HepG2 (cell line): ENCODE data around the gene TMEM270. TPM values are rescaled to one million over a fixed set of nuclear protein-coding genes. Genes with fewer than 3 reads are reported as not detected.
A peak's percentile ranks its signal among the peaks of the same experiment; 100 is the strongest.

Experiments used
- AKNA ChIP-seq: sonication (generic); formaldehyde crosslinking; IDR thresholded peaks from 2 replicates; pipeline ENCODE4 v1.4.0; 2020; ENCODE audit warnings: missing genetic modification reagents, borderline replicate concordance
- CHCHD3 ChIP-seq: sonication (generic); formaldehyde crosslinking; IDR thresholded peaks from 2 replicates; pipeline ENCODE4 v1.8.0; 2022; ENCODE audit warnings: mild to moderate bottlenecking, missing genetic modification reagents, moderate library complexity
- RBAK ChIP-seq: sonication (generic); formaldehyde crosslinking; IDR thresholded peaks from 2 replicates; pipeline ENCODE4 v1.5.1; 2020; ENCODE audit warnings: mild to moderate bottlenecking, missing genetic modification reagents
- SMYD3 ChIP-seq: sonication (generic); formaldehyde crosslinking; IDR thresholded peaks from 2 replicates; pipeline ENCODE4 v1.8.1; 2023; ENCODE audit warnings: mild to moderate bottlenecking, missing genetic modification reagents
- TCF7L2 ChIP-seq: IDR thresholded peaks from 2 replicates; pipeline ENCODE4 v1.6.1; 2011; ENCODE audit warnings: mild to moderate bottlenecking, low read depth, low read length, moderate library complexity
- U2AF2 ChIP-seq: fragments of 200-400 bp; formaldehyde crosslinking; IDR thresholded peaks from 2 replicates; pipeline ENCODE4 v1.6.1; 2017; ENCODE audit warnings: low read depth, mild to moderate bottlenecking, low read length
- ZBTB40 ChIP-seq, 2 experiments: fragments of 450-650 bp in 1 of 2; sonication (generic) in 1 of 2; formaldehyde crosslinking in 1 of 2; IDR thresholded peaks; 2 replicates each; pipeline versions ENCODE4 v1.6.1 to v1.8.0; 2016 to 2022; ENCODE audit warnings: antibody characterized with exemption in 1 of 2, mild to moderate bottlenecking in 1 of 2, missing genetic modification reagents in 1 of 2
- ZMYM3 ChIP-seq: sonication (generic); formaldehyde crosslinking; IDR thresholded peaks from 2 replicates; pipeline ENCODE4 v1.5.1; 2020; ENCODE audit warnings: mild to moderate bottlenecking, missing genetic modification reagents
- ZNF567 ChIP-seq: sonication (generic); formaldehyde crosslinking; IDR thresholded peaks from 2 replicates; pipeline ENCODE4 v1.8.1; 2023; ENCODE audit warnings: mild to moderate bottlenecking, missing genetic modification reagents, borderline replicate concordance
- ZNF598 ChIP-seq: sonication (generic); formaldehyde crosslinking; IDR thresholded peaks from 2 replicates; pipeline ENCODE4 v1.5.1; 2020; ENCODE audit warnings: mild to moderate bottlenecking, missing genetic modification reagents, borderline replicate concordance
- polyA plus RNA-seq, 8 experiments: library from polyadenylated mRNA; depleted of rRNA in 3 of 8; stranded (reverse) in 7 of 8; unstranded in 1 of 8; fragments of >200 nt; fragmentation: Illumina TruSeq in 4 of 8; extraction: Trizol in 4 of 8; gene quantifications; 2 replicates each; pipeline versions ENCODE4 v1.2.1 to v1.2.3, GENCODE V29; 2011 to 2016; ENCODE audit warnings: low read depth in 4 of 8, missing spikeins in 1 of 8, mixed read lengths in 1 of 8; ENCODE audit not compliant: insufficient read depth in 1 of 8
- total RNA-seq, 5 experiments: library from RNA; depleted of rRNA; stranded (reverse); fragments of >200 nt; fragmentation: Illumina TruSeq; extraction: Trizol; gene quantifications; 2 replicates each; pipeline ENCODE4 v1.2.3, GENCODE V29; 2016; ENCODE audit warnings: low read depth in 1 of 5

Gene TMEM270
- total and polyA plus RNA-seq, 2 of the 13 experiments (the other 11 are each of a cell fraction or from before 2014, with no cell fraction given) = not detected

- no peak for TF ChIP-seq AKNA
- no peak for TF ChIP-seq U2AF2
- TF ChIP-seq TCF7L2 = no peak
- TF ChIP-seq ZMYM3 (CRISPR knock-in tag) = peak; percentile 43; the same call in 1 of the 2 replicates
- no peak for TF ChIP-seq ZBTB40 (IDR thresholded peaks at IDR 0.05)
- peak; percentile 44; the same call in 1 of the 2 replicates for TF ChIP-seq ZBTB40 (CRISPR knock-in tag; IDR thresholded peaks at IDR 0.05)
- no peak for TF ChIP-seq ZNF598 (CRISPR knock-in tag)
- no peak for TF ChIP-seq RBAK (CRISPR knock-in tag)
- no peak for TF ChIP-seq ZNF567
- peak; percentile 57; the same call in 1 of the 2 replicates for TF ChIP-seq CHCHD3
- TF ChIP-seq SMYD3 = no peak
These were observed 30.0 kb upstream of the TMEM270 start, which contains the start of gene CLDN4 (continued) for GRCh38 chr7:73830681-73831583.
